ENCODE results near the gene CACNA1H. TPM values are rescaled to one million over a fixed set of nuclear protein-coding genes. Genes with fewer than 3 reads are reported as not detected.

Gene CACNA1H
- total RNA-seq, 1 donor from 2014 or later = 6.7 TPM

- H3K36me3 ChIP-seq (ENCODE audit: control insufficient read depth, insufficient read depth, low read length) = no peaks in the 10 kb centered on the region
- no peak for TF ChIP-seq CTCF (IDR thresholded peaks at IDR 0.05; ENCODE audit: insufficient read depth, low read length, poor library complexity, severe bottlenecking)
Measured at GRCh38 chr16:1257561-1258224, 104.8 kb downstream of the CACNA1H start.

GRCh38 chr16:1258225-1258600 is 105.3 kb downstream of the CACNA1H start:
- Histone ChIP-seq H3K36me3 (ENCODE audit: control insufficient read depth, insufficient read depth, low read length) (no peaks in the 10 kb centered on the region), H3K4me3 (ENCODE audit: low read depth, low read length) (no peak overlapping the region), H3K27me3 (ENCODE audit: control insufficient read depth, insufficient read depth, low read length) (peaks cover 45% of the 10 kb centered on the region)
- TF ChIP-seq CTCF (IDR thresholded peaks at IDR 0.05; ENCODE audit: insufficient read depth, low read length, poor library complexity, severe bottlenecking) = no peak
- no peak for DNase-seq (ENCODE audit: low read depth)

More at GRCh38 chr16:1257561-1258224, 104.8 kb downstream of the CACNA1H start:
- Histone ChIP-seq H3K4me3 (ENCODE audit: low read depth, low read length) (no peak overlapping the region), H3K27me3 (ENCODE audit: control insufficient read depth, insufficient read depth, low read length) (peaks cover 40% of the 10 kb centered on the region)
- DNase-seq (ENCODE audit: low read depth) = no peak

GRCh38 chr16:1258906-1259759 is 106.2 kb downstream of the CACNA1H start:
- H3K36me3 ChIP-seq (ENCODE audit: control insufficient read depth, insufficient read depth, low read length) = no peaks in the 10 kb centered on the region
- peaks cover 48% of the 10 kb centered on the region for H3K27me3 ChIP-seq (ENCODE audit: control insufficient read depth, insufficient read depth, low read length)
- H3K4me3 ChIP-seq (ENCODE audit: low read depth, low read length) = no peak overlapping the region
- no peak for TF ChIP-seq CTCF (IDR thresholded peaks at IDR 0.05; ENCODE audit: insufficient read depth, low read length, poor library complexity, severe bottlenecking)
- no peak for DNase-seq (ENCODE audit: low read depth)

- TF ChIP-seq CTCF (IDR thresholded peaks at IDR 0.05; ENCODE audit: insufficient read depth, low read length, poor library complexity, severe bottlenecking) = no peak
- peaks cover 48% of the 10 kb centered on the region for H3K27me3 ChIP-seq (ENCODE audit: control insufficient read depth, insufficient read depth, low read length)
- H3K36me3 ChIP-seq (ENCODE audit: control insufficient read depth, insufficient read depth, low read length) = no peaks in the 10 kb centered on the region
- H3K4me3 ChIP-seq (ENCODE audit: low read depth, low read length) = no peak overlapping the region
- DNase-seq (ENCODE audit: low read depth) = no peak
Measured at GRCh38 chr16:1259760-1260068, 106.8 kb downstream of the CACNA1H start.

GRCh38 chr16:1260101-1260680 is 107.3 kb downstream of the CACNA1H start:
- Histone ChIP-seq H3K4me3 (ENCODE audit: low read depth, low read length) (no peak overlapping the region), H3K36me3 (ENCODE audit: control insufficient read depth, insufficient read depth, low read length) (no peaks in the 10 kb centered on the region), H3K27me3 (ENCODE audit: control insufficient read depth, insufficient read depth, low read length) (peaks cover 48% of the 10 kb centered on the region)
- TF ChIP-seq CTCF (IDR thresholded peaks at IDR 0.05; ENCODE audit: insufficient read depth, low read length, poor library complexity, severe bottlenecking) = no peak
- no peak for DNase-seq (ENCODE audit: low read depth)
